NCI-H345 treated with DMSO at 0.1 percent for 48 hours (cell line): ENCODE measurements around the gene ARHGEF7.
A peak's percentile ranks its signal among the peaks of the same experiment; 100 is the strongest.

ENCODE experiments used
- DNase-seq: peaks from one replicate; lab custom pipeline; 2025; ENCODE audit not compliant: unreplicated experiment; lab: John Stamatoyannopoulos, UW

The ARHGEF7 gene

GRCh38 chr13:111219280-111219679 is 104.2 kb downstream of the ARHGEF7 start:
- DNase-seq = no peak

GRCh38 chr13:111219950-111220349 is 104.8 kb downstream of the ARHGEF7 start:
- no peak for DNase-seq

GRCh38 chr13:111225166-111225565 is 110.1 kb downstream of the ARHGEF7 start:
- DNase-seq = no peak

- no peak for DNase-seq
These were observed 110.9 kb downstream of the ARHGEF7 start for GRCh38 chr13:111225810-111226546.

- no peak for DNase-seq
These were observed 112.3 kb downstream of the ARHGEF7 start for GRCh38 chr13:111227405-111227804.

- no peak for DNase-seq
These were observed 113.4 kb downstream of the ARHGEF7 start for GRCh38 chr13:111228262-111229144.

- DNase-seq = no peak
These were observed 115.3 kb downstream of the ARHGEF7 start for GRCh38 chr13:111230385-111230930.

GRCh38 chr13:111232191-111232590 is 117.1 kb downstream of the ARHGEF7 start:
- DNase-seq = peak; percentile 7

GRCh38 chr13:111233080-111233479 is 118.0 kb downstream of the ARHGEF7 start:
- DNase-seq = no peak

- DNase-seq = no peak
These were observed 124.9 kb downstream of the ARHGEF7 start for GRCh38 chr13:111239764-111240670.

GRCh38 chr13:111241006-111241755 is 126.1 kb downstream of the ARHGEF7 start:
- DNase-seq = peak; percentile 88

GRCh38 chr13:111241862-111242261 is 126.8 kb downstream of the ARHGEF7 start:
- DNase-seq = no peak

- no peak for DNase-seq
These were observed 127.5 kb downstream of the ARHGEF7 start for GRCh38 chr13:111242585-111242984.

- no peak for DNase-seq
These were observed 128.9 kb downstream of the ARHGEF7 start for GRCh38 chr13:111243981-111244380.

GRCh38 chr13:111245576-111246384 is 130.7 kb downstream of the ARHGEF7 start:
- DNase-seq = no peak

- DNase-seq = peak; percentile 15
These were observed 132.4 kb downstream of the ARHGEF7 start for GRCh38 chr13:111247552-111247951.

GRCh38 chr13:111248822-111249221 is 133.7 kb downstream of the ARHGEF7 start:
- DNase-seq = no peak

GRCh38 chr13:111249637-111250360 is 134.7 kb downstream of the ARHGEF7 start:
- DNase-seq = no peak
